Vagina (tissue), 2 donors: Measurements from ENCODE around the gene LYRM1.

Experiments
- CTCF ChIP-seq, 3 experiments: fragments of 450-650 bp in 2 of 3; fragments of 200-600 bp in 1 of 3; sonication (generic) in 1 of 3; IDR thresholded peaks; one replicate each; pipeline ENCODE4 v1.5.1; 2017 to 2019; ENCODE audit warnings: antibody characterized with exemption in 3 of 3, mild to moderate bottlenecking in 2 of 3, moderate library complexity in 2 of 3
- POLR2A ChIP-seq, 2 donors: fragments of 450-650 bp; IDR thresholded peaks; one replicate each; pipeline ENCODE4 v1.6.1; 2017; ENCODE audit warnings: antibody characterized with exemption in 2 of 2, mild to moderate bottlenecking in 2 of 2, moderate library complexity in 2 of 2

GRCh38 chr16:20950294-20950693 is 49.7 kb downstream of the LYRM1 start:
- TF ChIP-seq POLR2A (IDR thresholded peaks at IDR 0.05) (no peak), CTCF (IDR thresholded peaks at IDR 0.05) (no peak)
